DND-41 (cell line): ENCODE measurements around the gene EIF5A.
"Not testable (repeated sequence)": the region's sequence is repeated elsewhere in the genome, so short reads cannot be mapped to it uniquely, and the experiment has no call there.

ENCODE experiments used
- EZH2 ChIP-seq: IDR thresholded peaks from 3 replicates; pipeline ENCODE4 v1.6.1; 2012; ENCODE audit warnings: borderline replicate concordance, low read depth, mild to moderate bottlenecking, moderate library complexity, low read length, inconsistent platforms; ENCODE audit not compliant: severe bottlenecking
- TF ChIP-seq, protein P1 (sequence below): IDR thresholded peaks from 2 replicates; pipeline ENCODE4 v1.5.1; 2012; ENCODE audit warnings: borderline replicate concordance, low read length, moderate library complexity, mild to moderate bottlenecking; ENCODE audit not compliant: poor library complexity, severe bottlenecking; ENCODE audit errors: extremely low read depth

DNA sequence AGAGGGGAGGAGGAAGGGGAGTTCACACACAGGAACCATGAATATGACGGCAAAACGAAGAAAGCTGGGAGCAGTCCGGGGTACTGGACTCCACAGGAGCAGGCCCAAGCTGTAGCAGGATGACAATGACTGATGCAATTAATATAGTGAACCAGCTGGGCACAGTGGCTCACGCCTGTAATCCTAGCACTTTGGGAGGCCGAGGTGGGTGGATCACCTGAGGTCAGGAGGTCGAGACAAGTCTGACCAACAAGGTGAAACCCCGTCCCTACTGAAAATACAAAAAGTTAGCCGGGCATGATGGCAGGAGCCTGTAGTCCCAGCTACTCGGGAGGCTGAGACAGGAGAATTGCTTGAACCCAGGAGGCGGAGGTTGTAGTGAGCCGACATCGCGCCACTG, 28.3 kb downstream of the EIF5A start:
- TF ChIP-seq, protein P1, sequence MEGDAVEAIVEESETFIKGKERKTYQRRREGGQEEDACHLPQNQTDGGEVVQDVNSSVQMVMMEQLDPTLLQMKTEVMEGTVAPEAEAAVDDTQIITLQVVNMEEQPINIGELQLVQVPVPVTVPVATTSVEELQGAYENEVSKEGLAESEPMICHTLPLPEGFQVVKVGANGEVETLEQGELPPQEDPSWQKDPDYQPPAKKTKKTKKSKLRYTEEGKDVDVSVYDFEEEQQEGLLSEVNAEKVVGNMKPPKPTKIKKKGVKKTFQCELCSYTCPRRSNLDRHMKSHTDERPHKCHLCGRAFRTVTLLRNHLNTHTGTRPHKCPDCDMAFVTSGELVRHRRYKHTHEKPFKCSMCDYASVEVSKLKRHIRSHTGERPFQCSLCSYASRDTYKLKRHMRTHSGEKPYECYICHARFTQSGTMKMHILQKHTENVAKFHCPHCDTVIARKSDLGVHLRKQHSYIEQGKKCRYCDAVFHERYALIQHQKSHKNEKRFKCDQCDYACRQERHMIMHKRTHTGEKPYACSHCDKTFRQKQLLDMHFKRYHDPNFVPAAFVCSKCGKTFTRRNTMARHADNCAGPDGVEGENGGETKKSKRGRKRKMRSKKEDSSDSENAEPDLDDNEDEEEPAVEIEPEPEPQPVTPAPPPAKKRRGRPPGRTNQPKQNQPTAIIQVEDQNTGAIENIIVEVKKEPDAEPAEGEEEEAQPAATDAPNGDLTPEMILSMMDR = not testable (repeated sequence)
- not testable (repeated sequence) for TF ChIP-seq EZH2
